GM21360 (cell line): ENCODE data around the gene DOCK7.

Source experiments
- ATAC-seq: cut with Tn5 transposase; IDR thresholded peaks from one replicate; pipeline ENCODE4 v1.9.1; 2021; ENCODE audit warnings: mild to moderate bottlenecking, moderate library complexity; ENCODE audit not compliant: unreplicated experiment

The DOCK7 gene

GRCh38 chr1:62457955-62458354 lies 230.2 kb downstream of the DOCK7 start:
- no peak for ATAC-seq

GRCh38 chr1:62452951-62453350 lies 235.2 kb downstream of the DOCK7 start:
- no peak for ATAC-seq

GRCh38 chr1:62450301-62450700 lies 237.9 kb downstream of the DOCK7 start:
- ATAC-seq = no peak

- no peak for ATAC-seq
Observed at GRCh38 chr1:62448221-62448933, 239.8 kb downstream of the DOCK7 start.

GRCh38 chr1:62444701-62445100 lies 243.5 kb downstream of the DOCK7 start:
- ATAC-seq = no peak

- peak; percentile 24 for ATAC-seq
Observed at GRCh38 chr1:62439652-62440371, 248.4 kb downstream of the DOCK7 start.

GRCh38 chr1:62438163-62438562 lies 250.0 kb downstream of the DOCK7 start:
- no peak for ATAC-seq

GRCh38 chr1:62437273-62437940 lies 250.8 kb downstream of the DOCK7 start:
- ATAC-seq = no peak

GRCh38 chr1:62436466-62437272 lies 251.5 kb downstream of the DOCK7 start, which contains the start of gene USP1:
USP1 (plus strand) TSS chr1:62437049; CDS start chr1:62439868, 2,819 bp downstream.
- ATAC-seq = peak; percentile 76

GRCh38 chr1:62436039-62436465 lies 252.1 kb downstream of the DOCK7 start:
- no peak for ATAC-seq

GRCh38 chr1:62435231-62436038 lies 252.8 kb downstream of the DOCK7 start:
- ATAC-seq = no peak

- ATAC-seq = no peak
Observed at GRCh38 chr1:62434618-62435001, 253.6 kb downstream of the DOCK7 start.

GRCh38 chr1:62433861-62434617 lies 254.1 kb downstream of the DOCK7 start:
- ATAC-seq = no peak

- no peak for ATAC-seq
Observed at GRCh38 chr1:62429581-62429980, 258.6 kb downstream of the DOCK7 start.

- ATAC-seq = no peak
Observed at GRCh38 chr1:62428351-62428750, 259.8 kb downstream of the DOCK7 start.

- no peak for ATAC-seq
Observed at GRCh38 chr1:62426794-62427193, 261.4 kb downstream of the DOCK7 start.

- ATAC-seq = no peak
Observed at GRCh38 chr1:62426237-62426636, 261.9 kb downstream of the DOCK7 start.

- no peak for ATAC-seq
Observed at GRCh38 chr1:62425041-62425440, 263.1 kb downstream of the DOCK7 start.

- ATAC-seq = no peak
Observed at GRCh38 chr1:62424411-62424810, 263.8 kb downstream of the DOCK7 start.
